Stimulated activated naive CD8-positive, alpha-beta T cell treated with anti-CD3 and anti-CD28 coated beads, Interleukin-15, Interleukin-2, amounts not matched to agents 100 U/mL and 50 U/mL, for 24 hours (primary cell): ENCODE results near the gene CAPN15.
"Not testable (repeated sequence)": the region's sequence is repeated elsewhere in the genome, so short reads cannot be mapped to it uniquely, and the experiment has no call there.

ENCODE experiments used
- ATAC-seq: fragments of 150-1000 bp; cut with Tn5 transposase; one replicate; pipeline ENCODE4 v1.10.0; 2021
- DNase-seq: peaks from one replicate; pipeline ENCODE4 v3.0.0; 2021

CAPN15 gene

DNA sequence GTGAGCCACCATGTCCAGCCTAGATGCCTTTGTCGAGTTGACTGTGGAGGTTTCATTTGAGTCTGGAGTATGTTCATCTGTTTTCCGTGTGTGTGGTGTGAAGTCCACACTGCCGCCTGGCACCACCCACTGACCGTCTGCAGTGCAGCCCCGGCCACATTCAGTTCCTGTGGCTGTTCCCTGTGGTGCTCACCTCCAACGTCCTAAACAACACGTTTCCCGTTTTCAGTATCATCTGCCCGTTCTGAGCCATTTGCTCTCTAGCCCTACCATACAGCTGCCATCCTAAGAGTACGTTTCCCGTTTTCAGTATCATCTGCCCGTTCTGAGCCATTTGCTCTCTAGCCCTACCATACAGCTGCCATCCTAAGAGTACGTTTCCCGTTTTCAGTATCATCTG is 20.0 kb upstream of the CAPN15 start:
- DNase-seq, ATAC-seq: not testable (repeated sequence)

DNA sequence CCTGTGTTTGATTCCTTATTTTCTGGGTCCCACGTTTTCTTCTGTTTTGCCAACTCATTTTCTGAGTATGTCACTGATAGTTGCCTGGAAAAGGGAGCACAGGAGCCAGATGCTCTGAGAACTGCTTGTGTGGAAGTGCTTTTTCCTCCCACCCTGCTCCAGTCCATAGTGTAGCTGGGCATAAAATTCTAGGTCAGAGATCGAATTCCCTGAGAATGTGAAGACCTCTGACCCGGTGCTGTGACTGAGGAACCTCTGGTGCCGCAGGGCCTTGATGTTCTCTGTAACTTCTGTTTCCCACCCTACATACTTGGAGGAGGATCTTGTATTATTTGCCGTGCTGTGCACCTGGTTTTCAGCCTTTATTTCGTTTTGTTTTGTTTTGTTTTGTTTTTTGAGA is 19.5 kb upstream of the CAPN15 start:
- ATAC-seq (no peak), DNase-seq (no peak)

DNA sequence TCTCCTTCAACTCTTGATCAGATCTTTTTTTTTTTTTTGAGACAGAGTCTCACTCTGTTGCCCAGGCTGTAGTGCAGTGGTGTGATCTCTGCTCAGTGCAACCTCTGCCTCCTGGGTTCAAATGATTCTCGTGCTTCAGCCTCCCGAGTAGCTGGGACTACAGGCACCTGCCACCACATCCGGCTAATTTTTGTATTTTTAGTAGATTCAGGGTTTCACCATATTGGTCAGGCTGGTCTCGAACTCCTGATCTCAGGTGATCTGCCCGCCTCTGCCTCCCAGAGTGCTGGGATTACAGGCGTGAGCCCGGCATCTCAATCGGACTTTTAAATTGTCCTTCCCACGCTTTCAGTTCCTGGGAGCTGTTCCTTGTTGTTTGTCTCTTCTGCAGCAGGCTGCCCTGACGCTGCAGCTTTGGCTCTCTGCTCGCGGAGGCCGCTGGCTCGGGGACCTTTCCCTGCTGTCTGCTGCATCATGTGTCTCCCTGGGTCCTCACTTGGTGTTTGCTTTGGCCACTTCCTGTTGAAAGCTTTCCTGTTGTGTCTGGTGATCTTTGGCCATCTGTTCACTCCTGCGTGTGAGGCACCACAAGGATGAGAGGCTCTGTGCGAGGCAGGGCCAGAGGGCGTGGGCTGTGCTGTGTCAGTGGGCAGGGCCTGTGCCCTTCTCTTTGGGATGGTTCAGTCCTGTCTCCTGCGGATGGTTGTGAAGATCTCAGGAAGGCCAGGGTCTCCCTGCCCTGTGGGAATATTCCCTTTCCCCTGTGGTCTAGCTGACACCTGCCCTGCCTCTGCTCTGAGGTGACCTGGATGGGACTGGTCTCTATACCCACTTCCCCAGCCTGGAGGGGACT is 18.4 kb upstream of the CAPN15 start:
- no peak for ATAC-seq
- DNase-seq: no peak

DNA sequence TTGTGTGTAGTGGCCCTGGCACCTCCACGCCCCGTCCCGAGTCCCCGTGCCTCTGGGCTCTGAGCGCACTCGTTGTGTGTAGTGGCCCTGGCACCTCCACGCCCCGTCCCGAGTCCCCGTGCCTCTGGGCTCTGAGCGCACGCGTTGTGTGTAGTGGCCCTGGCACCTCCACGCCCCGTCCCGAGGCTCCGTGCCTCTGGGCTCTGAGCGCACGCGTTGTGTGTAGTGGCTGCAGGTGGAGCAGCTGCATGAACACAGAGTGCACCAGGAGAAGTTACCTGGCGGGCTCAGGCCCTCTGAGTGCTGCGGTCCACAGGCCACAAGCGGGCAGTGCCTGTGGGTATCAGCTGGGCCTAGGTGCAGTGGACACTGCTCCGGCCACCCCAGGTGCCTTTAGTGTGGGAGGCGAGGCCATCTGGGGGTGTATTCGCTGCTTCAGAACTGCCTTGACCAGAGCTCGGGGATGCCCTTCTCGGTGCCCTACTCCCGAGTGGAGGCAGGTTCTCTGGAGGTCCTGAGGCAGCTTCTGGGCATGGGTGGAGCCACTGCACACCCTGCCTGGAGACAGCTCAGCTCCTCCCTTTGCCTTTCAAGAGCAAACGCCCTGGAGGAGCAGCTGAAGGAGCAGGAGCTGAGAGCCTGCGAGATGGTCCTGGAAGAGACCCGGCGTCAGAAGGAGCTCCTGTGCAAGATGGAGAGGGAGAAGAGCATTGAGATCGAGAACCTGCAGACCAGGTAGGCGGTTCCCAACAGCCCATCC is 17.3 kb upstream of the CAPN15 start:
- DNase-seq (no peak), ATAC-seq (no peak)

DNA sequence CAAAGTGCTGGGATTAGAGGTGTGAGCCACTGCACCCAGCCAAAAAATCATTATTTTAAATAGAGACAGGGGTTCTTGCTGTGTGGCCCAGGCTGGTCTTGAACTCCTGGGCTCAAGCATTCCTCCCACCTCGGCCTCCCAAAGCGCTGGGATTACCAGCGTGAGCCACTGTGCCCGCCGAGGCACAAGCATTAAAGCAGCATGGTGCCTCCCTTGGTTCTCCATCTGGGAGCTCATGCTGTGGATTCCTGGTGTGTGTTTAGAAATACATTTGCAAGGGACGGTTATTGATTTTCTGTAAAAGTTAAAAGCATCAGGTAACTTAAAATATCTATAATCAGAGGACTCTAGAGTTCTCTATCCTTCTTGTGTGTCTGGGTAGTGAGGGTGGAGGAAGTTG is 14.7 kb upstream of the CAPN15 start:
- ATAC-seq (no peak), DNase-seq (no peak)

DNA sequence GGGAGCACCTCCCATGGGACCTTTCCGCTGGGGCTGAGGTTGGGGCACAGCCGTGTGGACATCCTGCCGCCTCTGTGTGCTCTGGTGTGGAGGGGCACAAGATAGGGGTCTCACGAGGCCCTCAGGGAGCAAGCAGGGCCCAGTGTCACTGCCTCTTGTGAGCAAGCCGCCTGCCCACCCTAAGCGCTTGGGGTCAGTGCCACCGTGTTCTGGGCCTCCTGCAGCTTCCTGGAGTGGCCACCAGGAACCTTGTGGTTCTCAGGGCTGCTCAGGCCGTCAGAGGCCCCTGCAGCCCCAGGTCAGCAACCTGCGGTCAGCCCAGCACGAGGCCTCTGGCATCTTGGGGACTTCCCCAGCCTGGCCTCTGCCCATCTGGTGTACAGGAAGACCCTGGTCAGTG is 13.6 kb upstream of the CAPN15 start:
- ATAC-seq: no peak
- no peak for DNase-seq

DNA sequence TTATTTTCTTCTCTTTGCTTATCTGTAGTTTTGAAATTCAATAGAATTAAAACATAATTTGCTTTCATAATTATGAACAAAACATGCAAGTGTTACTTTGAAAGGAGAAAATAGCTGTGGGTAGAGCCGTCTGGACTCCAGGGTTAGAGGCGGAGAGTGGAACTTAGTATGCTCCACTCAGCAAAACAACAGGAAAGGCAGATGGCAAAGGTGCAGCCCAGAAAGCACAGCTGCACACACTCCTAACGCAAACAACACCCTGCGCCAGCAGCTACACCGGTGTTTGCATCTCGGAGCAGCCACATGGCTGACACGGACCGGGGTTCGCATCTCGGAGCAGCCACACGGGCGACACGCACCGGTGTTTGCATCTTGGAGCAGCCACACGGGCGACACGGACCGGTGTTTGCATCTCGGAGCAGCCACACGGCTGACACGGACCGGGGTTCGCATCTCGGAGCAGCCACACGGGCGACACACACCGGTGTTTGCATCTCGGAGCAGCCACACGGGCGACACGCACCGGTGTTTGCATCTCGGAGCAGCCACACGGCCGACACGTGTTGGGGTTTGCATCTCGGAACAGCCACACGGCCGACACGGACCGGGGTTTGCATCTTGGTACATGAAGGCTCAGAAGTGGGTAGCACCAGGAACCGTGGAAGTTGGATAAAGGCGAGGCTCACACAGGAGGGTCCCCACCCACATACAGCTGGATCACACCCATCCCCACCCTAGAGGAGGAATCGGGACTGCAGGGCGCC is 12.2 kb upstream of the CAPN15 start:
- DNase-seq (no peak), ATAC-seq (no peak)

DNA sequence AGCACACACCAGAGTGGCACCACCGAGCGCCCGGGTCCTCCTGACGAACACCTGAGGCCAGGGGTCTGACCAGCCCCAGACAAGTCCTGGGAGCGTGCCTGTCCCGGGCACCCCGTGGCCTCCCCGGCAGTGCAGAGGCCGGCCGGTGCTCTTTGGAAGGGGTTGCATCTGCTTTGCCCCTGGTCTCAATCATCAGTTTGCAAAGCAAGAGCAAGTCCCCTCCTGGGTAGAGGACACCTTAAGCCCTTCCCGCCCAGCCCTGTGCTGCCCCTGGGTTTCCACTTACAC is 11.6 kb upstream of the CAPN15 start:
- no peak for DNase-seq
- no peak for ATAC-seq

DNA sequence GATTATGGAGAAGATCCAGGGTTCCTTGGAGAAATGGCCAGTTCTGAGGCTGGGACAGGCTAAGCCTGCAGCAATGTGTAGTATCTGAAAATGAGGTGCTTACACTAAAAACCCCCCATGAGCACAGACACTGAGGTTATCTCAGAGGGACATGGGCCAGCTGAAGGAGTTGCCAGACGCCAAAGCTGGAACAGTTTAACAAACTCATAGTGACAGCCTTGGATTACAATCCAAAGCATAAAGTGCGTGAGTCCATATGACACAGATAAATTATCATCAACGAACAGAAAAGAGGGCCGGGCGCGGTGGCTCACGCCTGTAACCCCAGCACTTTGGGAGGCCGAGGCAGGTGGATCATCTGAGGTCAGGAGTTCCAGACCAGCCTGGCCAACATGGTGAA is 11.2 kb upstream of the CAPN15 start:
- DNase-seq: no peak
- no peak for ATAC-seq

DNA sequence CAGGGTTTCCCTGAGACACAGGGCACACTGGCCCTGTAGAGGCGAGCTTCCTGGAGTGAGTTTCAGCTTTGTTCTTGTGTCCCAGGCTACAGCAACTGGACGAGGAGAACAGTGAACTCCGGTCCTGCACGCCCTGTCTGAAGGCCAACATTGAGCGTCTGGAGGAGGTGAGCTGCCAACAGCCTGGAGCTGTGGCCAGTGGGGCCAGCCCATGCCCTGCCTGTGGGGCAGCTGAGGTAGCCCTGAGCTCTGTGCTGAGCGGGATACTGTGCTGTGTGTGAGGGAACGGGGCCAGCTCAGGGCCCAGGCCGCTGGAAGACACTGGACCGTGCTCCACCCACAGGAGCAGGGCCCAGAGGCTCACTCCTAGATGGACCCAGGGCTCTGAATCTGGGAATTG is 8.7 kb upstream of the CAPN15 start:
- ATAC-seq (no peak), DNase-seq (no peak)

DNA sequence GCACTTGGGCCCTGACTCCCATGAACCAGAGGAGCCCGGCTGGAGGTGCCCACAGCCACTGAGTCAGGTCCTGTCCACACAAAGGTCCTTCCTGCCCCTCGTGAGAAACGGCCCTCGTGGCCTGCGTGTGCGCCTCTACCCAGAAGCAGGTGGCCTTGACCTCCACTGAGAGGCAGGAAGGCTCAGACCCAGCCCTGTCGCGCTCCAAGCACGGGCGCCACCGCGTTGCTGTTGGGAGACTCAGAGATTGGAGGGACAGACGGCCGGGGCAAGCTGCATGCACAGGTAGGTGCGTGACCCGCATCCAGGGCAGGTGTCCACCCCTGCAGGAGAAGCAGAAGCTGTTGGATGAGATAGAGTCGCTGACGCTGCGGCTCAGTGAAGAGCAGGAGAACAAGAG is 8.1 kb upstream of the CAPN15 start:
- DNase-seq (no peak), ATAC-seq (no peak)

DNA sequence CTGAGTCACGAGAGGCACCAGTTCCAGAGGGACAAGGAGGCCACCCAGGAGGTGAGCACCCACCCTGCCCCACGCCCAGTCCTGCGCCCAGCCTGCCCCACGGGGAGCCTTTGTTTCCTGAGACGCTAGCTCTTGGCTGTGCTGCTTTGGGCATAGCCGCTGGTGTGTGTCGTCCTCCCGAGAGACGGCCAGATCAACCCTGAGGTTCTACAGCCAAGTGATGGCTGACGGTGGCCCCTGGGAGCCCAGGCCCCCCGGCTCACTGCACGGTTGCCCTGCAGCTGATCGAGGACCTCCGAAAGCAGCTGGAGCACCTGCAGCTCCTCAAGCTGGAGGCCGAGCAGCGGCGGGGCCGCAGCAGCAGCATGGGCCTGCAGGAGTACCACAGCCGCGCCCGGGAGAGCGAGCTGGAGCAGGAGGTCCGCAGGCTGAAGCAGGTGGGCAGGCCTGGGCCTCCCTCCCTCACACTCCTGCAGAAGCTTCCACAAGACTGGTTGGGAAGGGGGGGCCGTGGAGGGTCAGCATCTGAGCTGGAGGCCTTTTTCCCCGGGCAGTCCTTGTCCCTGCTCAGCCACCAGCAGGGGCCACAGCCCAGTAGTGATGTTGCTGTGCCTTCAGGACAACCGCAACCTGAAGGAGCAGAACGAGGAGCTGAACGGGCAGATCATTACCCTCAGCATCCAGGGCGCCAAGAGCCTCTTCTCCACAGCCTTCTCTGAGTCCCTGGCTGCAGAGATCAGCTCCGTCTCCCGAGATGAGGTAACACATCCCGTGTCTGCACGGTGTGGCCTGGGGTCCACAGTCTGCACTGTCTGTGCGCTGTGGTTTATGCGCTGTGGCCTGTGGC is 7.4 kb upstream of the CAPN15 start:
- ATAC-seq (no peak), DNase-seq (no peak)

DNA sequence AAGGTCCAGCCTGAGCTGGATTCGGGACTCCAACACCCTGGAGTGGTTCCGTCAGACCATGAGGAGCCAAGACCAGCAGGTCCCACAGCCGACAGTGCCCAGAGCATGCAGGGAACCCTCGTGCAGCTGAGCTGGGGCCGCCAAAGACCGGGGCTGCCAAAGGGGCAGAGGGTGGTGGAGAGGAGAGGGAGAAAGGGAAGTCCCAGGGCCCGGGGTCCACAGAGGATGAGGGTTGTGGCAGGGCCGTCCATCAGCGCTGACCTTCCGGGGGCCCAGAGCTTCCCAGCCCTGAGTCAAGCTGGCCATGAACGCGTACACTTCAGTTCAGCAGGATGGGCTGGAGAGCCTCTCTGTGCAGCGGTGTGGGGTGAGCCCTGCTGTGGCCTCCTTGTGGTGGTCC is 6.7 kb upstream of the CAPN15 start:
- no peak for DNase-seq
- no peak for ATAC-seq

DNA sequence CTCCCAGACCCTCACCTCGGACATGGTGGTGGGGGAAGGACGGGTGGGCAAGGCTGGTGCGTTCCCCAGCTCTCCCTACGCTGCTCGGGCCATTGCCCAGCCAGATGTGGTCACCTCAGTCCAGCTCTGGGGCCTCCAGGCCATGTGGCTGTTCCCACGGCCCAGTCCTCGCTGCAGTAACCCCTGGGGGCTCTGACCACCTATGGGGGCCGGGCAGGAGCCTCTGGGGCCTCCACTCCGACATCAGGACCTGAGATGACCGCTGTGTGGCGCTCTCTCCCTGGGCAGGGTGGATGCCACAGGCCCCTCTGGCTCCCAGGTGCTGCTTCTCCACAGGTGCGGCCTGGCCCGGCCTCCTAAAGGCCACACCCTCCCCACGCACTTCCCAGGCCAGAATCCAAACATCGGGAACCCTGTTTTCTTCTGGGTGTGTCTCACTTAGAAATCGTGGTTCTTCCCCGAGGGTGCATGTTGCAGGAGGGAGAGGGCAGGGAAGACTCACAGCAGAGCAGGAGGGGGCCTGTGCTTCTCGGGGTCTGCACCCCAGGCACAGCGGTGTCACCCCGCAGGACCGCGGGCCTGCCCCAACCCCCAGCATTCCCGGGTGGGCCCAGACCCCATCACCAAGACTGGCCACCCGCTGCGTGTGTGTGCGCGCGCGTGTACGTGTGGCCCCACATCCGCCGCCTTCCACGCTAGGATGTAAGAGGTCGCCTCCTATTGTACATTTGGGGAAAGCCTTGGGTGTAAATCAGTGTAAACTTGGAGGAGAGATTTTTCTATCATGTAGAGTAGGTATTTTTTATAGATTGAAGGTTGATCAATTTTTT is 5.9 kb upstream of the CAPN15 start:
- no peak for DNase-seq
- ATAC-seq: no peak

DNA sequence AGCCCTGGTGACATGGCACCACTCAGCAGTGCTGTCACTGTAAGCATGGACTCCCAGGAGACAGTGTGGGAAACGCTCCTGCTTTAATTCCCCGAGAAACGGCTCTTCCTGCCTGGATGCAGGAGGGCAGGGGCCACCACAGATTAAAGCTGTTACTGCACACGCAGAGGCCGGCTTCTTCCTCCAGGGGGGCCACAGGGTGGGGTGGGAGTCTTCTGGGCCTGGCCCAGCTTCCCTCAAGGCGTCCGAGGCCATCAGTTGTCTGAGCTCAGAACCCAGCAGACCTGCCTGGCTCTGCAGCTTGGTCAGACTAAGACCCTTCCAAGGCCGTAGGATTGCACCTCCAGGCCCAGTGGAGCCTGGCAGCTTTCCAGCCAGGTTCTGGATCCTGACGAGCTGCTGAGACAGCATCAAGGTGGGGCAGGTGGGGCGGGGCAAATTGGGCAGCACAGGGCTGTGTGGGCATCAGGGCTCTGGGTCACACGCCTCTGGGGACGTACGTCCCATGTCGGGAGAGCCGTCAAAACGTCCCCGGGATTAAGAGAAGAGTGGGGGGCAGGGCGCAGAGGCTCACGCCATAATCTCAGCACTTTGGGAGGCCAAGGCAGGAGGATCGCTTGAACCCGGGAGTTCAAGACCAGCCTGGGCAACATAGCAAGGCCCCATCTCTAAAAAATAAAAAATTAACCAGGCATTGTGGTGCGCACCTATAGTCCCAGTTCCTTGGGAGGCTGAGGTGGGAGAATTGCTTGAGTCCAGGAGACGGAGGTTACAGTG is 5.0 kb upstream of the CAPN15 start:
- ATAC-seq (no peak), DNase-seq (no peak)

DNA sequence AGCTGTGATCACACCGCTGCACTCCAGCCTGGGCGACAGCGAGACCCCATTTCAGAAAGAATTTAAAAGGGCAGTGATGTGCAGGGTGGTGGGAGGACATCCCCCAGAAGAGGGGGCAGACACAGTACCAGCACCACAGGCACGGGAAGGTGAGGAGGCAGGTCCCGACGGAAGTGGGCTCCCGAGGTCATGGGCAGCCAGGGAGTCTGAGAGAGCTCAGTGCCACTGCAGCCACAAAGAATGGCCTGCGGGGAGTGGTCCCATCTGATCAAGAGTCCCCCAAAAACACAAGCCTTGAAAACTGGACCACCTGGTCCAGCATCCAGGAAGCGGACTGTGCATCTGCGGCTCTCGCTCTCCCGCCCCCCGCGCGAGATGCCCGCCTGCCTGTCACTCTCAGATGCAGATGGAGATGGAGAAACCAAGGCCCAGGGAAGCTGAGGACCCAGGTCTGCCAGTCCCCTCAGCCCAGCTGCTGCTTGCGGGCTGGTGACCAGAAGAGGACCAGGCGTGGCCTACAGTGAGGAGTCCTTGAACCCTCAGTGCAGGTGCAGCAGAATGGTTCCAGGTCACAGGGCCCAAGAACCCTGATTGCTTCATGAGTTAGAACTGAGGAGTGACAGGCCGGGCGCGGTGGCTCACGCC is 4.3 kb upstream of the CAPN15 start:
- DNase-seq: no peak

DNA sequence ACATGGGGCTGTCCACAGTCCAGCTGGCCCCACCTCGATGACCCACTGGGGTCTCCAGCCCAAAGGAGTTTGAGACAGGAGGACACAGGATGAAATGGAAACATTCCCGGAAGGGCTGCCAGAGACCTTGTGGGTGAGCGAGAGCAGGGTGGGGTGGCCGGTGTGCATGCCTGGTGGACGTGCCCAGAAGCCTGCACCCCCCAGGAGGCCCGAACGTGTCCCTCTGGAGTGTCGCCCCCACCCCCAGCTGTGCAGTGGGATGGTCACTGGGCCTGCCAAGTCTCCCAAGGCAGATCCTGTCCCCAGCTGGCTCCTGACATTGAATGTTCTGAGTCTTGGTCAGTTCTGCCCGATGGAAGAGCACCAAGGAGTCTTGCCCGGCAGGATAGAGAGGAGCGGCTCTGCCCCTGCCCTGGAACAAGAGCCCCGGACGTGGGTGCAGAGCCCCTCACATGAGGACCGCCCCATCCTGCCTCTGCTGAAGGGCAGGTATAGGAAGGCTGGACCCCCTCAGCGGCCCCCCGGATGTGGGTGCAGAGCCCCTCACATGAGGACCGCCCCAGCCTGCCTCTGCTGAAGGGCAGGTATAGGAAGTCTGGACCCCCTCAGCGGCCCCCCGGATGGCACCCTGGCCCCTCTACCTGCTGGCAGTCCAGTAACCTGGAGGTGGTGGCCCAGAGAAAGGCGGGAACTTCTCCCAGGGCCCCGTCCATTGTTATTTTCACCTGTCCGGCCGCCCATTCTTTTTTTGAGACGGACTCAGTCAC is 3.1 kb upstream of the CAPN15 start:
- no peak for ATAC-seq
- DNase-seq: no peak

More for the DNA sequence above, 4.3 kb upstream of the CAPN15 start:
- no peak for ATAC-seq

DNA sequence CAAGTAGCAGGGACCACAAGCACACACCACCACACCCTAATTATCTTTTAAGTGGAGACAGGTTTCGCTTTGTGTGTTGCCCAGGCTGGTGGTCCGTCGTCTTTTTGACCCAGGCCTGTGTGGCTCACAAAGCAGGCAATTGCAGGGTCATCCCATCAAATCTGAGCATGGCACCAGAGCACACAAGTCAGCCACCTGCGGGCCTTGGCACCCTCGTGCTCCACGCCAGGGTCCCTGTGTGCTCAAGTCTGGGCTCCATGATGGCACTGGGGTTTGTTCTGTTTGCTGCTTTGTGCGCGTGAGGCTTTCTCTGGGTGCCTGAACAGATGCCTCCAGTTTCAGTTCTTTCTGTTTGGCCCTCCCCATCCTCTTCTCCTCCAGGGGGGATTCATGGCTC is 2.4 kb upstream of the CAPN15 start:
- ATAC-seq: no peak
- peak; percentile 19 for DNase-seq

DNA sequence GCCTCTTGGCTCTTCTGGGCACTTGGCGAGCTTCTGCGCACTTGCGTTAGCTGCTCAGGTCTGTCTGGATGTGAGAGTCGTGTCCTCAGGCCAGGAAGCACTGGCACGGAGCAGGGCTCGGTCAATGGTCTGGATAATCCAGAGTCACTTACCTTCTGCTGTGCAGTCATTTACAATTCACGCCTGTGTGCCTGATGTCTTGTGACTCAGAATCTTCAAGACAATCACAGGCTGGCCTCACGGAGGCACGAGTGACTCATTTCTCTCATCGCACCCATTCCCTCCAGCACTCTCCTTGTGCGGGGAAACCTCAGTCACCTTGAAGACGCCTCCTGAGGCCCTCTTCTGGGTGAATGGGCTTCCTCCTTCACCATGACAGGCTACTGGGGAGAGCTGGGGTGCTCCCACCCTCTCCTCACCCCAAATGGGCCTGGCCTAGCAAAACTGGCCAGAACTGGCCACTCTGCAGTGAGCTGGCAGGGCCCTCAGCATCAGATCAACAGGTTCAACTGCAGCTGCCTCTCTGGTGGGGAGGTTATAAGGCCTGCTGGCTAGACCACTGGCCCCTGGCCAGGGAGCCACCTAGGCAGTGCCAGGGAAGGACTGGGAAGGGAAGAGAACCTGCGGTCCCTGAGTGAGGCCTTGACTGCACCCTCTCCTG is 1.9 kb upstream of the CAPN15 start:
- ATAC-seq: peak; percentile 73
- peak; percentile 76 for DNase-seq
